NB4 (cell line): Measurements from ENCODE around the gene ARHGAP26.

Experiments
- POLR2A ChIP-seq: IDR thresholded peaks from 2 replicates; pipeline ENCODE4 v1.6.1; 2011; ENCODE audit warnings: mild to moderate bottlenecking; ENCODE audit not compliant: insufficient read length; ENCODE audit errors: extremely low read depth
- TF ChIP-seq, protein P1 (sequence below): IDR thresholded peaks from one replicate; pipeline ENCODE4 v1.5.1; 2012; ENCODE audit warnings: low read depth, low read length
- TF ChIP-seq, protein P2 (sequence below): IDR thresholded peaks from 2 replicates; pipeline ENCODE4 v1.6.1; 2011; ENCODE audit warnings: low read depth, low read length

DNA sequence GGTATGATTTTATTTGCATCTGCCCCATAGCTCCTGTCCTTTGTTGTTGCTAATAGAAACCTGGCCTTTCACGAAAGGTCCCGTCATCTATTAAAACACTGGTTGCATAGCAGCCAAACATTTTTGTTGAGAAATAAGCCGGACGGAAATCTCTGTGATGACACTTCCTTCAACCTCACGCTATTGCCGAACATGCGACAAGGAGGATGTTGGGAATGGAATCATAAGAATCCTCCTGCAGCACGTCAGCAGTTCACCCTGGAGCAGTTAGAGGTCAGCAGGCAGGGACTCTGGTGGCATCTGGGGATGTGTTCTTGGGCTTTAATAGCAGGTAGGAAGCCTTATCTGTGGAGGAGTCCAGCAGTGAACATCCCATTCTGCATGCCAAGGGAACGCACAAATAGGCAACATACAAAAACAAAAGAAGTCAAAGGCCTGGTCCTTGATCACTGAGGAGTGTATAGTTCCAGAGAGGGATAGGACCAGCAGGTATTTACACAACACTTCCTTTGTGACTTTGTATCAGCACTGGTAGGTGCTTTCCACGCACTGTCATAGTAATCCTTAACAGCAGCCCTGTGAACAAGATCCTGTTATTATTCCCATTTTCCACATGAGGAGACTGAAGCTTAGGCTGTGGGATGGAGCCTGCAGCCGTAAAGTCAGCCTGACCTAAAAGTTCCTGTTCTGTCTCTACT lies 33.4 kb downstream of the ARHGAP26 start:
- TF ChIP-seq, protein P1, sequence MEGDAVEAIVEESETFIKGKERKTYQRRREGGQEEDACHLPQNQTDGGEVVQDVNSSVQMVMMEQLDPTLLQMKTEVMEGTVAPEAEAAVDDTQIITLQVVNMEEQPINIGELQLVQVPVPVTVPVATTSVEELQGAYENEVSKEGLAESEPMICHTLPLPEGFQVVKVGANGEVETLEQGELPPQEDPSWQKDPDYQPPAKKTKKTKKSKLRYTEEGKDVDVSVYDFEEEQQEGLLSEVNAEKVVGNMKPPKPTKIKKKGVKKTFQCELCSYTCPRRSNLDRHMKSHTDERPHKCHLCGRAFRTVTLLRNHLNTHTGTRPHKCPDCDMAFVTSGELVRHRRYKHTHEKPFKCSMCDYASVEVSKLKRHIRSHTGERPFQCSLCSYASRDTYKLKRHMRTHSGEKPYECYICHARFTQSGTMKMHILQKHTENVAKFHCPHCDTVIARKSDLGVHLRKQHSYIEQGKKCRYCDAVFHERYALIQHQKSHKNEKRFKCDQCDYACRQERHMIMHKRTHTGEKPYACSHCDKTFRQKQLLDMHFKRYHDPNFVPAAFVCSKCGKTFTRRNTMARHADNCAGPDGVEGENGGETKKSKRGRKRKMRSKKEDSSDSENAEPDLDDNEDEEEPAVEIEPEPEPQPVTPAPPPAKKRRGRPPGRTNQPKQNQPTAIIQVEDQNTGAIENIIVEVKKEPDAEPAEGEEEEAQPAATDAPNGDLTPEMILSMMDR: peak; percentile 6
- TF ChIP-seq POLR2A: no peak
- TF ChIP-seq, protein P2, sequence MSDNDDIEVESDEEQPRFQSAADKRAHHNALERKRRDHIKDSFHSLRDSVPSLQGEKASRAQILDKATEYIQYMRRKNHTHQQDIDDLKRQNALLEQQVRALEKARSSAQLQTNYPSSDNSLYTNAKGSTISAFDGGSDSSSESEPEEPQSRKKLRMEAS: no peak; the same call in 1 of the 2 replicates
